ENCODE measurements around the gene CABLES1. TPM values are rescaled to one million over a fixed set of nuclear protein-coding genes. Genes with fewer than 3 reads are reported as not detected.

The CABLES1 gene
- total and polyA plus RNA-seq, 2 of the 4 experiments (the other 2 are of a cell fraction) = 4.7 to 5.7 TPM

DNA sequence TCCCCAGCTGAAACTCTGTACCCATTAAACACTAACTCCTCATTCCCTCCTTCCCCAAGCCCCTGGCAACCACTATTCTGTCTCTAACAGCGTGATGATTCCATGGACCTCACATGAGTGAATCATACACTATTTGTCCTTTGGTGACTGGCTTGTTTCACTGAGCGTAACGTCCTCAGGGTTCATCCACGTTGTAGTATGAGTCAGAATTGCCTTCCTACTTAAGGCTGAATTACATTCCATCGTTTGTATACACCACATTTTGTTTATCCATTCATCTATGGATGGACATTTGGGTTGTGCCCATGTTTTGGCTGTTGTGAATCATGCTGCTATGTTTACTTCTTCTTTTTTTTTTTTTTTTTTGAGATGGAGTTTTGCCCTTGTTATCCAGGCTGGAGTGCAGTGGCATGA is 19.6 kb upstream of the CABLES1 start (continued):
- TF ChIP-seq, protein P1, sequence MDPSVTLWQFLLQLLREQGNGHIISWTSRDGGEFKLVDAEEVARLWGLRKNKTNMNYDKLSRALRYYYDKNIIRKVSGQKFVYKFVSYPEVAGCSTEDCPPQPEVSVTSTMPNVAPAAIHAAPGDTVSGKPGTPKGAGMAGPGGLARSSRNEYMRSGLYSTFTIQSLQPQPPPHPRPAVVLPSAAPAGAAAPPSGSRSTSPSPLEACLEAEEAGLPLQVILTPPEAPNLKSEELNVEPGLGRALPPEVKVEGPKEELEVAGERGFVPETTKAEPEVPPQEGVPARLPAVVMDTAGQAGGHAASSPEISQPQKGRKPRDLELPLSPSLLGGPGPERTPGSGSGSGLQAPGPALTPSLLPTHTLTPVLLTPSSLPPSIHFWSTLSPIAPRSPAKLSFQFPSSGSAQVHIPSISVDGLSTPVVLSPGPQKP (IDR thresholded peaks at IDR 0.05; ENCODE audit: borderline replicate concordance, low read depth, low read length) = no peak

GRCh38 chr18:23121133-23121532 is 14.2 kb upstream of the CABLES1 start:
- CTCF ChIA-PET = no interaction called here
- 100% methylated on average over 3 of the region's 8 CpGs; no CpG with 5 or more reads in 1 of the 2 experiments for WGBS, 2 experiments (ENCODE audit: extremely low coverage in 2 of 2, insufficient read length in 1 of 2)
- H3K23ac ChIP-seq (ENCODE audit: low read depth, low read length) = no peak overlapping the region
- no peak for TF ChIP-seq BHLHE40 (IDR thresholded peaks at IDR 0.05; ENCODE audit: low read depth, low read length)
- TF ChIP-seq CEBPB (IDR thresholded peaks at IDR 0.05; ENCODE audit: low read depth, low read length) = no peak
- TF ChIP-seq, protein P1 (IDR thresholded peaks at IDR 0.05; ENCODE audit: borderline replicate concordance, low read depth, low read length) = no peak
- TF ChIP-seq, protein P2, sequence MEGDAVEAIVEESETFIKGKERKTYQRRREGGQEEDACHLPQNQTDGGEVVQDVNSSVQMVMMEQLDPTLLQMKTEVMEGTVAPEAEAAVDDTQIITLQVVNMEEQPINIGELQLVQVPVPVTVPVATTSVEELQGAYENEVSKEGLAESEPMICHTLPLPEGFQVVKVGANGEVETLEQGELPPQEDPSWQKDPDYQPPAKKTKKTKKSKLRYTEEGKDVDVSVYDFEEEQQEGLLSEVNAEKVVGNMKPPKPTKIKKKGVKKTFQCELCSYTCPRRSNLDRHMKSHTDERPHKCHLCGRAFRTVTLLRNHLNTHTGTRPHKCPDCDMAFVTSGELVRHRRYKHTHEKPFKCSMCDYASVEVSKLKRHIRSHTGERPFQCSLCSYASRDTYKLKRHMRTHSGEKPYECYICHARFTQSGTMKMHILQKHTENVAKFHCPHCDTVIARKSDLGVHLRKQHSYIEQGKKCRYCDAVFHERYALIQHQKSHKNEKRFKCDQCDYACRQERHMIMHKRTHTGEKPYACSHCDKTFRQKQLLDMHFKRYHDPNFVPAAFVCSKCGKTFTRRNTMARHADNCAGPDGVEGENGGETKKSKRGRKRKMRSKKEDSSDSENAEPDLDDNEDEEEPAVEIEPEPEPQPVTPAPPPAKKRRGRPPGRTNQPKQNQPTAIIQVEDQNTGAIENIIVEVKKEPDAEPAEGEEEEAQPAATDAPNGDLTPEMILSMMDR (conservative IDR thresholded peaks at IDR 0.05; ENCODE audit: low read depth, low read length) = no peak
- no peak for TF ChIP-seq MAZ (IDR thresholded peaks at IDR 0.05; ENCODE audit: borderline replicate concordance, low read depth, low read length)
- TF ChIP-seq FOS (IDR thresholded peaks at IDR 0.05; ENCODE audit: low read depth, low read length) = no peak
- no peak for TF ChIP-seq SMC3 (IDR thresholded peaks at IDR 0.05; ENCODE audit: low read depth, low read length)
- TF ChIP-seq CHD1 (IDR thresholded peaks at IDR 0.05; ENCODE audit: low read depth, low read length) = no peak
- TF ChIP-seq RAD21 (IDR thresholded peaks at IDR 0.05; ENCODE audit: low read length) = no peak
- no peak for TF ChIP-seq RFX5 (IDR thresholded peaks at IDR 0.05; ENCODE audit: low read depth, low read length)
- TF ChIP-seq RCOR1 (IDR thresholded peaks at IDR 0.05; ENCODE audit: insufficient replicate concordance, low read length) = no peak
- no peak for TF ChIP-seq NFE2L2 (IDR thresholded peaks at IDR 0.05; ENCODE audit: low read depth, low read length)

More at GRCh38 chr18:23121133-23121532, 14.2 kb upstream of the CABLES1 start:
- H3K9ac ChIP-seq (ENCODE audit: low read depth, low read length) = no peak overlapping the region
- no peak overlapping the region for H3K4me2 ChIP-seq (ENCODE audit: low read depth, low read length)
- no peak overlapping the region for H2BK5ac ChIP-seq (ENCODE audit: low read depth, low read length, poor library complexity, severe bottlenecking)
- no peaks in the 10 kb centered on the region for H4K20me1 ChIP-seq (ENCODE audit: insufficient read depth, low read length)
- peaks cover 0 to 3% of the 10 kb centered on the region in 2 experiments; a peak in 1 of 4 replicates for H3K79me1 ChIP-seq (ENCODE audit: low read depth in 1 of 2, low read length in 2 of 2)
- H3K27ac ChIP-seq (ENCODE audit: insufficient read depth, low read length) = no peak overlapping the region
- no peak overlapping the region for H3K18ac ChIP-seq (ENCODE audit: low read depth, low read length)
- no TSS peak for BruUV-seq (replicated peaks)
- H3K56ac ChIP-seq (ENCODE audit: extremely low read depth, insufficient read depth, low read length) = no peak overlapping the region
- in situ Hi-C loops (cut with MboI; ENCODE audit: low sequenced_read_pairs) = no loop called here
- no peak overlapping the region for H2AK9ac ChIP-seq (replicated peaks; ENCODE audit: low read depth, low read length, poor library complexity)
- no peaks in the 10 kb centered on the region for H3K27me3 ChIP-seq (ENCODE audit: control insufficient read depth, insufficient read depth, low read length)
- H4K91ac ChIP-seq (ENCODE audit: insufficient read depth, low read depth, low read length) = no peak overlapping the region
- H2BK120ac ChIP-seq (ENCODE audit: low read depth, low read length) = 0 out of 2 replicates have a peak overlapping the region, but pooled peaks have one; percentile 19
- H4K5ac ChIP-seq (ENCODE audit: low read depth, low read length) = no peak overlapping the region
- no peak for ATAC-seq (ENCODE audit: low read depth)
- no peak overlapping the region for H4K8ac ChIP-seq (ENCODE audit: low read depth in 2 of 2, low read length in 2 of 2)
- H2AFZ ChIP-seq (replicated peaks; ENCODE audit: low read length, poor library complexity) = no peak overlapping the region
- DNase-seq = no peak
- H3K4ac ChIP-seq (ENCODE audit: low read depth, low read length) = no peak overlapping the region
- no peak overlapping the region for H3K4me3 ChIP-seq (ENCODE audit: insufficient read depth, low read depth, low read length)
- POLR2A ChIA-PET (ENCODE audit: unreplicated experiment) = no interaction called here
- peak overlapping the region; percentile 86; the same call in 2 of the 3 replicates for H2BK15ac ChIP-seq (ENCODE audit: low read depth, low read length)
- H3K9me3 ChIP-seq (ENCODE audit: control insufficient read depth, insufficient read depth, low read length) = no peaks in the 10 kb centered on the region
- intact Hi-C loops (cut with micrococcal nuclease) = no loop called here
- 0 out of 2 replicates have a peak overlapping the region, but pooled peaks have one; percentile 34 for H2BK20ac ChIP-seq (ENCODE audit: low read depth, low read length)
- H3K36me3 ChIP-seq (ENCODE audit: control insufficient read depth, insufficient read depth, low read length) = no peaks in the 10 kb centered on the region
- peaks cover 11% of the 10 kb centered on the region for H3K9me1 ChIP-seq (ENCODE audit: insufficient read depth, low read length)
- no peak overlapping the region for H2AK5ac ChIP-seq (ENCODE audit: low read depth, low read length)
- dilution Hi-C loops (cut with HindIII; ENCODE audit: low sequenced_read_pairs, unreplicated experiment) = no loop called here
- H3K4me1 ChIP-seq (ENCODE audit: control insufficient read depth, insufficient read depth, low read length) = peaks cover 8% of the 10 kb centered on the region
- no peak overlapping the region for H3K14ac ChIP-seq (replicated peaks; ENCODE audit: low read depth, low read length)
